Fibroblast of lung (primary cell): Measurements from ENCODE around the gene MYOZ2.

Experiments
- EZH2 ChIP-seq: IDR thresholded peaks from 2 replicates; pipeline ENCODE4 v1.5.1; 2012; ENCODE audit warnings: low read length, control low read depth, mild to moderate bottlenecking; ENCODE audit errors: missing control alignments
- TF ChIP-seq, protein P1 (sequence below), 2 donors: IDR thresholded peaks in 1 of 2; conservative IDR thresholded peaks in 1 of 2; 1 replicate in 1 of 2; 2 replicates in 1 of 2; pipeline ENCODE4 v1.5.1; 2011 to 2012; ENCODE audit warnings: low read length in 2 of 2, control low read depth in 1 of 2, inconsistent platforms in 1 of 2, low read depth in 1 of 2, mild to moderate bottlenecking in 1 of 2

DNA sequence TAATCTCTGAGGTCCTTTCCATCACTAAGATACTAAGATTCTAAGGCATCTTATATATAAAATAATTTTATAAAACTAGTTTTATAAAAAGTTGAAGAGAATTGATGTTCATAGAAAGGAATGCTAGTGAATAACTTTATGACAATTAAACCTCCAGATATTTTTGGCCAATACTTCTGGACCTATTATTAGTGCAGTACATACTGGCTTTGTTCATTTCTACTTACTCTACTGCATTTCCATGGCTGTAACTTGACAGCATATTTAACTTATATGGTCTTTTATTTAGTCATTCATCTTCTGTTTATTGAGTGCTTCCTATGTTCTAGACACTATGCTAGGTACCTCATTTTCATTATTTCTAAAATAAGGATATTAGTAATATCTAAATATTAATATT, 70.1 kb downstream of the MYOZ2 start:
- TF ChIP-seq, protein P1, sequence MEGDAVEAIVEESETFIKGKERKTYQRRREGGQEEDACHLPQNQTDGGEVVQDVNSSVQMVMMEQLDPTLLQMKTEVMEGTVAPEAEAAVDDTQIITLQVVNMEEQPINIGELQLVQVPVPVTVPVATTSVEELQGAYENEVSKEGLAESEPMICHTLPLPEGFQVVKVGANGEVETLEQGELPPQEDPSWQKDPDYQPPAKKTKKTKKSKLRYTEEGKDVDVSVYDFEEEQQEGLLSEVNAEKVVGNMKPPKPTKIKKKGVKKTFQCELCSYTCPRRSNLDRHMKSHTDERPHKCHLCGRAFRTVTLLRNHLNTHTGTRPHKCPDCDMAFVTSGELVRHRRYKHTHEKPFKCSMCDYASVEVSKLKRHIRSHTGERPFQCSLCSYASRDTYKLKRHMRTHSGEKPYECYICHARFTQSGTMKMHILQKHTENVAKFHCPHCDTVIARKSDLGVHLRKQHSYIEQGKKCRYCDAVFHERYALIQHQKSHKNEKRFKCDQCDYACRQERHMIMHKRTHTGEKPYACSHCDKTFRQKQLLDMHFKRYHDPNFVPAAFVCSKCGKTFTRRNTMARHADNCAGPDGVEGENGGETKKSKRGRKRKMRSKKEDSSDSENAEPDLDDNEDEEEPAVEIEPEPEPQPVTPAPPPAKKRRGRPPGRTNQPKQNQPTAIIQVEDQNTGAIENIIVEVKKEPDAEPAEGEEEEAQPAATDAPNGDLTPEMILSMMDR (conservative IDR thresholded peaks at IDR 0.05 in 1 of 2, IDR thresholded peaks at IDR 0.05 in 1 of 2; ENCODE audit: low read depth in 1 of 2, low read length in 2 of 2), result no peak
- no peak for TF ChIP-seq EZH2
